Measurements from ENCODE around the gene RHOT2. TPM values are rescaled to one million over a fixed set of nuclear protein-coding genes. Genes with fewer than 3 reads are reported as not detected.

Gene RHOT2
- total and polyA plus RNA-seq, 12 donors = 34.7 to 462 (median 89.2) TPM

GRCh38 chr16:660132-660458, 7.8 kb upstream of the RHOT2 start:
- H3K27me3 ChIP-seq = no peaks in the 10 kb centered on the region
- intact Hi-C loops (cut with DNase I) = no loop called here
- no peak for DNase-seq
- TF ChIP-seq POLR2A (IDR thresholded peaks at IDR 0.05) = no peak
- TF ChIP-seq, protein P1, sequence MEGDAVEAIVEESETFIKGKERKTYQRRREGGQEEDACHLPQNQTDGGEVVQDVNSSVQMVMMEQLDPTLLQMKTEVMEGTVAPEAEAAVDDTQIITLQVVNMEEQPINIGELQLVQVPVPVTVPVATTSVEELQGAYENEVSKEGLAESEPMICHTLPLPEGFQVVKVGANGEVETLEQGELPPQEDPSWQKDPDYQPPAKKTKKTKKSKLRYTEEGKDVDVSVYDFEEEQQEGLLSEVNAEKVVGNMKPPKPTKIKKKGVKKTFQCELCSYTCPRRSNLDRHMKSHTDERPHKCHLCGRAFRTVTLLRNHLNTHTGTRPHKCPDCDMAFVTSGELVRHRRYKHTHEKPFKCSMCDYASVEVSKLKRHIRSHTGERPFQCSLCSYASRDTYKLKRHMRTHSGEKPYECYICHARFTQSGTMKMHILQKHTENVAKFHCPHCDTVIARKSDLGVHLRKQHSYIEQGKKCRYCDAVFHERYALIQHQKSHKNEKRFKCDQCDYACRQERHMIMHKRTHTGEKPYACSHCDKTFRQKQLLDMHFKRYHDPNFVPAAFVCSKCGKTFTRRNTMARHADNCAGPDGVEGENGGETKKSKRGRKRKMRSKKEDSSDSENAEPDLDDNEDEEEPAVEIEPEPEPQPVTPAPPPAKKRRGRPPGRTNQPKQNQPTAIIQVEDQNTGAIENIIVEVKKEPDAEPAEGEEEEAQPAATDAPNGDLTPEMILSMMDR (IDR thresholded peaks at IDR 0.05) = no peak
- peaks cover 0 to 9% of the 10 kb centered on the region in 2 donors for H3K36me3 ChIP-seq (replicated peaks in 1 of 2)
- H3K9me3 ChIP-seq (replicated peaks in 1 of 3) = no peaks in the 10 kb centered on the region
- H3K27ac ChIP-seq = peak overlapping the region; percentile 8 to 90 (median 66)
- peaks cover 12 to 13% of the 10 kb centered on the region in 2 donors for H3K4me1 ChIP-seq (replicated peaks in 1 of 2)
- 52 to 74% (median 57%) methylated on average over 4 to 6 of the region's 6 CpGs for WGBS, 4 donors
- H3K4me3 ChIP-seq = peak overlapping the region in 1 of 4 donors; percentile 20

DNA sequence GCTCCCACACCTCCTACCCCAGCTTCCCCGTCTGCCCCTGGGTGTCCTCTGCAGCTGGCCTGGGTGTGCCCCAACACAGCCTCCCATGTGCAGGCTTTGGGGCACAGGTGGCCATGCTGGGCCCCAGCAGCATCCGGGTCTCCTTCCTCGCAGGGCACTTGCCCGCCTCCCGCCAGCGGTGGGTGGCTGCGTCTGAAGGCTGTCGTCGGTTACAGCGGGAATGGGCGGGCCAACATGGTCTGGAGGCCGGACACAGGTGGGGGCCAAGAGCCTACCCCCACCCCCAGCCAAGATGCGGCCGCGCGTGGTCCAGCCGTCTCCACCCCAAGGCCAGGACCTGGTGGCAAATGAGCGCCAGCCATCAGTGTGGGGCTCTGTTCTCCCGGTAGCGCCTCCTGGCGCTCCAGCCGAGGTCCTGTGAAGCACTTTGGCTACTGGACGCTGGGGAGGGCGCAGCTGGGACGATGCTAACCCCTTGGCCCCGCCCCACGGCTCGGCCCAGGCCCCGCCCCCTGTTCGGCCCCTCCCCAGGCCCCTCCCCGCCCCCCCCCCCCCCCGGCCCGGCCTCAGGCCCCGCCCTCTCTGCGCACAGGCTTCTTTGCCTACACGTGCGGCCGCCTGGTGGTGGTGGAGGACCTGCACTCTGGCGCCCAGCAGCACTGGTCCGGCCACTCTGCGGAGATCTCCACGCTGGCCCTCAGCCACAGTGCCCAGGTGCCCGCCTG, 7.3 kb upstream of the RHOT2 start:
- Histone ChIP-seq H3K4me1 (replicated peaks in 1 of 2) (peaks cover 12 to 13% of the 10 kb centered on the region in 2 donors), H3K36me3 (replicated peaks in 1 of 2) (peaks cover 0 to 5% of the 10 kb centered on the region in 2 donors), H3K27me3 (no peaks in the 10 kb centered on the region), H3K27ac (peak overlapping the region; percentile 8 to 90 (median 66)), H3K9me3 (replicated peaks in 1 of 3) (no peaks in the 10 kb centered on the region), H3K4me3 (peak overlapping the region in 1 of 4 donors; percentile 32)
- peak; percentile 49 to 83 for TF ChIP-seq POLR2A (IDR thresholded peaks at IDR 0.05)
- TF ChIP-seq, protein P1 (IDR thresholded peaks at IDR 0.05) = peak; percentile 33 to 75 (median 58)
- peak; percentile 92 to 97 (median 96) for DNase-seq
- WGBS, 4 donors = 0 to 21% (median 6%) methylated on average over 3 to 39 of the region's 43 CpGs
- intact Hi-C loops (cut with DNase I) = no loop called here

DNA sequence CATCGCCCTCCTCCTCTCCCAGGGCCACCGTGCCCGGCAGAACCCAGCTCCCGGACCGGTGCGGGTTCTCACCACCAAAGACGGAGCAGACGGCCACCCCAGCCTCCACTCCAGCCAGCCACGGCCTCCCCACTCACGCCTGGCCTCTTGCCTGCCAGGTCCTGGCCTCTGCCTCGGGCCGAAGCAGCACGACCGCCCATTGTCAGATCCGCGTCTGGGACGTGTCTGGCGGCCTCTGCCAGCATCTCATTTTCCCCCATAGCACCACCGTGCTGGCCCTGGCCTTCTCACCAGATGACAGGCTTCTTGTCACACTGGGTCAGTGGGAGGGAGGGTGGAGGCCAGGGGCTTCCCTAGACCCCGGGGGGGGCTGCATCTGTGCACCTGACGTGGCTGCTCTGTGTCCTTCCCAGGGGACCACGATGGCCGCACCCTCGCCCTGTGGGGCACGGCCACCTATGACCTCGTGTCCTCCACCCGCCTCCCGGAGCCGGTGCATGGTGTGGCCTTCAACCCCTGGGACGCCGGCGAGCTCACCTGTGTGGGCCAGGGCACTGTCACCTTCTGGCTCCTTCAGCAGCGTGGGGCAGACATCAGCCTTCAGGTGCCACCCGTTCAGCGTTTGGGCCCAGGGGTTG, 6.6 kb upstream of the RHOT2 start:
- no peaks in the 10 kb centered on the region for H3K27me3 ChIP-seq
- peak overlapping the region in 1 of 4 donors; percentile 32 for H3K4me3 ChIP-seq
- H3K9me3 ChIP-seq (replicated peaks in 1 of 3) = no peaks in the 10 kb centered on the region
- WGBS, 4 donors = 31 to 39% (median 36%) methylated on average over 12 to 35 of the region's 35 CpGs
- TF ChIP-seq, protein P1 (IDR thresholded peaks at IDR 0.05) = no peak
- no peak for TF ChIP-seq POLR2A (IDR thresholded peaks at IDR 0.05)
- intact Hi-C loops (cut with DNase I) = no loop called here
- H3K36me3 ChIP-seq (replicated peaks in 1 of 2) = peaks cover 0 to 4% of the 10 kb centered on the region in 2 donors
- H3K4me1 ChIP-seq (replicated peaks in 1 of 2) = peaks cover 12 to 13% of the 10 kb centered on the region in 2 donors
- peak overlapping the region in 4 of 5 donors; percentile 51 to 90 (median 70) for H3K27ac ChIP-seq
- DNase-seq = no peak

DNA sequence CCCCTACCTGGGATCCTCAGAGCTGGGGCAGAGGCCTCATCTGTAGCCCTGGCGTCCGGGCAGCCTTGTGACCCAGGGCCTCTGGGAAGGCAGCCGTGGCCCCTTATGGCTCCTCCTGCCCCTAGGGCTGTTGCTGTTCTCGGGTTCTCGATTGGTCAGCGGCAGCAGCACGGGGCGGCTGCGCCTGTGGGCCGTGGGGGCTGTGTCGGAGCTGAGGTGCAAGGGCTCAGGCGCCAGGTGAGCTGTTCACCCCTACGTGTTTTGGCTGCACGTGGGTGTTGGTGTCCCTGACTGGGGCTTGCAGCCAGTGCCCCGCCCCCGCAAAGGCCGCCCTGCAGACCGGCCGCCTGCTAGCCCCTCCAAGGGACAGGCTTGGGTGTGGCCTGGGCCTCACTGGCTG, 5.8 kb upstream of the RHOT2 start:
- Histone ChIP-seq H3K4me3 (no peak overlapping the region), H3K27me3 (no peaks in the 10 kb centered on the region), H3K4me1 (replicated peaks in 1 of 2) (peaks cover 12 to 13% of the 10 kb centered on the region in 2 donors), H3K36me3 (replicated peaks in 1 of 2) (peaks cover 0 to 4% of the 10 kb centered on the region in 2 donors), H3K9me3 (replicated peaks in 1 of 3) (no peaks in the 10 kb centered on the region), H3K27ac (no peak overlapping the region)
- no peak for DNase-seq
- intact Hi-C loops (cut with DNase I) = no loop called here
- WGBS, 4 donors = 96 to 100% (median 96%) methylated on average over 3 to 19 of the region's 19 CpGs; no CpG with 5 or more reads in 1 of the 4 donors
- no peak for TF ChIP-seq POLR2A (IDR thresholded peaks at IDR 0.05)
- TF ChIP-seq, protein P1 (IDR thresholded peaks at IDR 0.05) = no peak

Data from adrenal gland (tissue), 12 donors.